Lower lobe of right lung (tissue), 2 donors: ENCODE measurements around the gene TMEM42. TPM values are rescaled to one million over a fixed set of nuclear protein-coding genes. Genes with fewer than 3 reads are reported as not detected.

Source experiments
- ATAC-seq, 2 donors: fragments of 200-7000 bp; cut with Tn5 transposase; one replicate each; pipeline ENCODE4 v1.9.1; 2020 to 2022; ENCODE audit warnings: mild to moderate bottlenecking in 2 of 2, moderate library complexity in 2 of 2
- DNase-seq: peaks from one replicate; pipeline ENCODE4 v3.0.0-alpha.2; 2020
- H3K27ac ChIP-seq: fragments of 200-600 bp; one replicate; pipeline ENCODE4 v1.8.0; 2022
- H3K27me3 ChIP-seq: fragments of 200-600 bp; one replicate; pipeline ENCODE4 v1.8.0; 2022; ENCODE audit warnings: low read depth
- H3K36me3 ChIP-seq: fragments of 200-600 bp; one replicate; pipeline ENCODE4 v1.8.0; 2022; ENCODE audit warnings: mild to moderate bottlenecking
- H3K4me1 ChIP-seq: fragments of 200-600 bp; one replicate; pipeline ENCODE4 v1.8.0; 2022
- H3K4me3 ChIP-seq: fragments of 200-600 bp; one replicate; pipeline ENCODE4 v1.8.0; 2022; ENCODE audit warnings: mild to moderate bottlenecking
- H3K9me3 ChIP-seq: fragments of 200-600 bp; one replicate; pipeline ENCODE4 v1.8.0; 2022
- intact Hi-C: fragments of 100-400 bp; cut with DNase I; formaldehyde crosslinking; loops from one replicate; pipeline ENCODE4 v1.11.0; 2022
- total RNA-seq: library from RNA; stranded (reverse); fragmentation: NEBNext Ultra II Directional; extraction: Animal tissue kit (Norgen Biotek cat#: 25700); gene quantifications from one replicate; pipeline ENCODE4 v1.2.1, GENCODE V29; 2021
- TF ChIP-seq, protein P1 (sequence below): fragments of 200-600 bp; IDR thresholded peaks from one replicate; pipeline ENCODE4 v1.8.0; 2022; ENCODE audit warnings: antibody characterized with exemption, mild to moderate bottlenecking
- donor health status: DM: no; HTN: yes; CAD: no; lungs with severe emphysema.

The TMEM42 gene
- total RNA-seq, 1 donor from 2014 or later: 17.4 TPM

- no peaks in the 10 kb centered on the region for H3K36me3 ChIP-seq
These were observed 24.8 kb downstream of the TMEM42 start for GRCh38 chr3:44886561-44886960.

DNA sequence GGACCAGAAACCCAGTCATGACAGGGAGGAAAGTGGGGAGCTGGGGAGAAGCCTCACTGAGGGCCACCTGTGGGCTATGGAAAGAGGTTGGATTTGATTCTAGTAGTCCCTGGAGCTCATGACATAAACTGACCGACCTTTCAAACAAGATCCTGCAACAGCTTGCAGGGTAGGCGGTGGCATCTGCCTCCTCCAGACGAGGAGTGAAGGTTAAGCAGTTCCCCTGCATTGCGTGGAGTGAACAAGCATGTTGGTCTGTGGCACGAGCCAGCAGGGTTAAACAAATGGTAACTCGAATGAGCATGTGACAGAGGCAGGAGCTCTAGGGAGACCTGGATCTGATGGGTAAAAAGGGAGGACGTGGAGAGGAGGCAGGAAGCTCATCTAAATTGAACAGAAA lies 25.4 kb downstream of the TMEM42 start:
- Histone ChIP-seq H3K4me3 (no peak overlapping the region), H3K36me3 (no peaks in the 10 kb centered on the region), H3K4me1 (no peaks in the 10 kb centered on the region), H3K9me3 (no peaks in the 10 kb centered on the region), H3K27me3 (no peaks in the 10 kb centered on the region), H3K27ac (no peak overlapping the region)
- intact Hi-C loops: no loop called here
- ATAC-seq: no peak
- TF ChIP-seq, protein P1, sequence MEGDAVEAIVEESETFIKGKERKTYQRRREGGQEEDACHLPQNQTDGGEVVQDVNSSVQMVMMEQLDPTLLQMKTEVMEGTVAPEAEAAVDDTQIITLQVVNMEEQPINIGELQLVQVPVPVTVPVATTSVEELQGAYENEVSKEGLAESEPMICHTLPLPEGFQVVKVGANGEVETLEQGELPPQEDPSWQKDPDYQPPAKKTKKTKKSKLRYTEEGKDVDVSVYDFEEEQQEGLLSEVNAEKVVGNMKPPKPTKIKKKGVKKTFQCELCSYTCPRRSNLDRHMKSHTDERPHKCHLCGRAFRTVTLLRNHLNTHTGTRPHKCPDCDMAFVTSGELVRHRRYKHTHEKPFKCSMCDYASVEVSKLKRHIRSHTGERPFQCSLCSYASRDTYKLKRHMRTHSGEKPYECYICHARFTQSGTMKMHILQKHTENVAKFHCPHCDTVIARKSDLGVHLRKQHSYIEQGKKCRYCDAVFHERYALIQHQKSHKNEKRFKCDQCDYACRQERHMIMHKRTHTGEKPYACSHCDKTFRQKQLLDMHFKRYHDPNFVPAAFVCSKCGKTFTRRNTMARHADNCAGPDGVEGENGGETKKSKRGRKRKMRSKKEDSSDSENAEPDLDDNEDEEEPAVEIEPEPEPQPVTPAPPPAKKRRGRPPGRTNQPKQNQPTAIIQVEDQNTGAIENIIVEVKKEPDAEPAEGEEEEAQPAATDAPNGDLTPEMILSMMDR: no peak
- no peak for DNase-seq

More at GRCh38 chr3:44886561-44886960, 24.8 kb downstream of the TMEM42 start:
- no peak overlapping the region for H3K4me3 ChIP-seq
- H3K27ac ChIP-seq: no peak overlapping the region
- intact Hi-C loops: no loop called here
- H3K27me3 ChIP-seq: no peaks in the 10 kb centered on the region
- ATAC-seq (peak; percentile 31 to 42), DNase-seq (no peak)
- TF ChIP-seq, protein P1: no peak
- no peaks in the 10 kb centered on the region for H3K9me3 ChIP-seq
- H3K4me1 ChIP-seq: no peaks in the 10 kb centered on the region

- ATAC-seq: no peak
- Histone ChIP-seq H3K4me3 (no peak overlapping the region), H3K9me3 (no peaks in the 10 kb centered on the region), H3K4me1 (no peaks in the 10 kb centered on the region), H3K27ac (no peak overlapping the region), H3K27me3 (no peaks in the 10 kb centered on the region), H3K36me3 (no peaks in the 10 kb centered on the region)
- intact Hi-C loops: no loop called here
- no peak for DNase-seq
- TF ChIP-seq, protein P1: no peak
These were observed 28.5 kb downstream of the TMEM42 start for GRCh38 chr3:44890258-44890657.

DNA sequence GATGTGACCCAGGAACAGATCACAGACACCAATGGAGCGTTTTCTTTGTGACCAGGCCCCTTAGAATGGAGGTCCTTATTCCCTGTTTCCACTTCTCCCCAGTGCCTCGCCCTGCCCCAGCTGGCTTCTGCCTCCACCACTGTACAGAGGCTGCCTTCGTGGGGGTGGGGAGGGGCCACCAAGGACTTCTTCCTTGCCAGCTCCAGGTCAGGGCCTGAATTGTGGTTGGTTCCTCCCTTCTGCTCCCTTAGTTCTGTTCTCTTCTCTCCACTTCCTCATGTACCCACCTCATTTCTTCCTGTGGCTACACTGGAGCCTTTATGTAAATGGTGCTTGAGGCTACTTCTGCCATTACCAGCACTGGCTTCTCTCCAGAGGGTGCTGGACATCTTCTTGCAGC lies 29.1 kb downstream of the TMEM42 start:
- intact Hi-C loops: no loop called here
- ATAC-seq (no peak), DNase-seq (no peak)

DNA sequence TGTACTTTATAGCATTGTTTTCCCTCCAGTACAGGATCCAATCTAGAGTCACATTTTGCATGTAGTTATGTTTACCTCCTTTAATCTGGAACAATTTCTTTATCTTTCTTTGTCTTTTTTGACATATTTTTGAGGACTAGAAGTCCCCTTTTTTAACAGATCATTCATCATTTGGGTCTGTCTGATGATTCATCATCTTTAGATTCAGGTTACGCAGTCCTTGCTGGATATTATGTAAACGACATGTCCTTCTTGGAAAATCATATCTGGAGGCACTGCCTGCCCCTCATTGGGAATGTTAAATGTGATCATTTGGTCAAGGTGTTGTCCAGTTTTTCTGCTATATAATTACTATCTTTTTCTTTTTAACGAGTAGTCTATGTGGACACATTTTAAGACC lies 31.0 kb downstream of the TMEM42 start:
- Histone ChIP-seq H3K4me3 (no peak overlapping the region), H3K36me3 (no peaks in the 10 kb centered on the region), H3K4me1 (no peaks in the 10 kb centered on the region), H3K9me3 (no peaks in the 10 kb centered on the region), H3K27me3 (no peaks in the 10 kb centered on the region), H3K27ac (no peak overlapping the region)
- intact Hi-C loops: no loop called here
- TF ChIP-seq, protein P1: no peak
- ATAC-seq (no peak), DNase-seq (no peak)

More for the DNA sequence above, 29.1 kb downstream of the TMEM42 start:
- Histone ChIP-seq H3K27ac (no peak overlapping the region), H3K9me3 (no peaks in the 10 kb centered on the region), H3K36me3 (no peaks in the 10 kb centered on the region), H3K4me1 (no peaks in the 10 kb centered on the region), H3K27me3 (no peaks in the 10 kb centered on the region), H3K4me3 (no peak overlapping the region)
- TF ChIP-seq, protein P1: no peak

DNA sequence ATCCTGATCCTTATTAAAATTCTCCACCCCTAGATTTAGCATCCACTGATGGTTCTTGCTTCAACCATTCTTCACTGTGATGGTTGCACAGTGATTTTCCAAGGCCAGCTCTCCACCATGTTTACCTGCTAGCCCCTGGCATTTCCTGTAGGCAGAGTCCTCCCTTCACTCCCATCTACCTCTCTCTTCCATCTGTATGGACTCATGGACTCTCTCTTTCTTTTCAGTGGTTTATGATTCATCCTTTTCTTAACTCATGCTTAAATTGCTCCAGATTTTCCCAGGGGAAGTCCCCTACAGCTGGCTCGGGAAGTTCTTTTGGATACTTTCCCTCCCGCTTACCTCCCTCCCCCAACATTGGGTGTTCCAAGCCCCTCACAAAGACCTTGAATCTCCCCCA lies 31.4 kb downstream of the TMEM42 start:
- Histone ChIP-seq H3K9me3 (no peaks in the 10 kb centered on the region), H3K4me3 (no peak overlapping the region), H3K27ac (no peak overlapping the region), H3K36me3 (no peaks in the 10 kb centered on the region), H3K4me1 (no peaks in the 10 kb centered on the region), H3K27me3 (no peaks in the 10 kb centered on the region)
- DNase-seq: no peak
- TF ChIP-seq, protein P1: no peak
- intact Hi-C loops: no loop called here
- no peak for ATAC-seq
